Neural cell (in vitro differentiated cells): ENCODE measurements around the gene VAX1. TPM values are rescaled to one million over a fixed set of nuclear protein-coding genes. Genes with fewer than 3 reads are reported as not detected.

Experiments used
- H2AFZ ChIP-seq: fragments of 200-600, 300-800 bp; sonication (generic), shearing (Covaris generic); 2 replicates; pipeline ENCODE4 v1.6.0; 2014; ENCODE audit warnings: low read depth, mild to moderate bottlenecking, antibody characterized with exemption, low read length, moderate library complexity
- H3F3A ChIP-seq: fragments of 200-600 bp; shearing (Covaris generic); 2 replicates; pipeline ENCODE4 v1.6.1; 2016; ENCODE audit warnings: mild to moderate bottlenecking, moderate library complexity, mixed read lengths, antibody characterized with exemption, low read length; ENCODE audit not compliant: insufficient read depth, poor library complexity, severe bottlenecking
- H3K27ac ChIP-seq: fragments of 200-600, 300-800 bp; sonication (generic), shearing (Covaris generic); 2 replicates; pipeline ENCODE4 v1.5.1; 2014; ENCODE audit warnings: mild to moderate bottlenecking, low read length, moderate library complexity
- H3K27me3 ChIP-seq: fragments of 300-800, 200-600 bp; sonication (generic), shearing (Covaris generic); 2 replicates; pipeline ENCODE4 v1.6.0; 2014; ENCODE audit warnings: mild to moderate bottlenecking, low read depth, low read length, moderate library complexity; ENCODE audit not compliant: insufficient read depth
- H3K36me3 ChIP-seq: fragments of 300-800, 200-600 bp; sonication (generic), shearing (Covaris generic); 2 replicates; pipeline ENCODE4 v1.5.1; 2014; ENCODE audit warnings: mild to moderate bottlenecking, antibody characterized with exemption, low read length, moderate library complexity; ENCODE audit not compliant: insufficient read depth
- H3K4me2 ChIP-seq: fragments of 300-800, 200-600 bp; sonication (generic), shearing (Covaris generic); 2 replicates; pipeline ENCODE4 v1.6.0; 2014; ENCODE audit warnings: mild to moderate bottlenecking, low read length
- H3K4me3 ChIP-seq: fragments of 300-800, 200-600 bp; sonication (generic), shearing (Covaris generic); 2 replicates; pipeline ENCODE4 v1.5.1; 2014; ENCODE audit warnings: mild to moderate bottlenecking, low read length, moderate library complexity
- H3K79me2 ChIP-seq: fragments of 200-600 bp; shearing (Covaris generic); replicated peaks from 2 replicates; pipeline ENCODE4 v1.6.0; 2014; ENCODE audit warnings: mild to moderate bottlenecking, low read length, moderate library complexity; ENCODE audit not compliant: insufficient read depth
- H3K9ac ChIP-seq: fragments of 300-800, 200-600 bp; sonication (generic), shearing (Covaris generic); 2 replicates; pipeline ENCODE4 v1.6.1; 2016; ENCODE audit warnings: mild to moderate bottlenecking, low read length, mixed read lengths
- H3K9me2 ChIP-seq: fragments of 200-600 bp; shearing (Covaris generic); 2 replicates; pipeline ENCODE4 v1.6.1; 2016; ENCODE audit warnings: mild to moderate bottlenecking, low read length, mixed read lengths; ENCODE audit not compliant: insufficient read depth
- H3K9me3 ChIP-seq: fragments of 200-600, 300-800 bp; sonication (generic), shearing (Covaris generic); 2 replicates; pipeline ENCODE4 v1.6.1; 2016; ENCODE audit warnings: mild to moderate bottlenecking, mixed run types, low read length, moderate library complexity, mixed read lengths
- H4K20me1 ChIP-seq: fragments of 200-600 bp; shearing (Covaris generic); 2 replicates; pipeline ENCODE4 v1.6.1; 2016; ENCODE audit warnings: mild to moderate bottlenecking, mixed run types; ENCODE audit not compliant: insufficient read depth
- CTCF ChIP-seq: fragments of 450-650 bp; IDR thresholded peaks from 2 replicates; pipeline ENCODE4 v1.5.1; 2014; ENCODE audit warnings: antibody characterized with exemption, mild to moderate bottlenecking, moderate library complexity; ENCODE audit not compliant: poor library complexity, severe bottlenecking
- EP300 ChIP-seq: fragments of 450-650 bp; conservative IDR thresholded peaks from 2 replicates; pipeline ENCODE4 v1.6.1; 2014; ENCODE audit warnings: antibody characterized with exemption, mild to moderate bottlenecking, moderate library complexity; ENCODE audit not compliant: poor library complexity, severe bottlenecking
- EZH2 ChIP-seq: fragments of 200-600, 300-800 bp; shearing (Covaris generic), sonication (generic); IDR thresholded peaks from 2 replicates; pipeline ENCODE4 v1.6.1; 2014; ENCODE audit warnings: antibody characterized with exemption, low read length, borderline replicate concordance, mild to moderate bottlenecking; ENCODE audit not compliant: insufficient read depth, poor library complexity, severe bottlenecking
- MXI1 ChIP-seq: fragments of 450-650 bp; conservative IDR thresholded peaks from 2 replicates; pipeline ENCODE4 v1.6.1; 2014; ENCODE audit warnings: antibody characterized with exemption, mild to moderate bottlenecking; ENCODE audit not compliant: poor library complexity, severe bottlenecking
- POLR2AphosphoS5 ChIP-seq: IDR thresholded peaks from 2 replicates; pipeline ENCODE4 v1.6.1; 2012
- RAD21 ChIP-seq: fragments of 450-650 bp; conservative IDR thresholded peaks from 2 replicates; pipeline ENCODE4 v1.6.1; 2014; ENCODE audit warnings: antibody characterized with exemption, mild to moderate bottlenecking, moderate library complexity
- REST ChIP-seq: IDR thresholded peaks from 2 replicates; pipeline ENCODE4 v1.6.1; 2012; ENCODE audit warnings: borderline replicate concordance
- SMC3 ChIP-seq: fragments of 450-650 bp; conservative IDR thresholded peaks from 2 replicates; pipeline ENCODE4 v1.6.1; 2014; ENCODE audit warnings: antibody characterized with exemption, mild to moderate bottlenecking, moderate library complexity; ENCODE audit not compliant: poor library complexity
- TAF1 ChIP-seq: IDR thresholded peaks from 2 replicates; pipeline ENCODE4 v1.6.1; 2012; ENCODE audit warnings: low read depth
- polyA plus RNA-seq: library from polyadenylated mRNA; depleted of rRNA; stranded (reverse); fragments of >200 nt; gene quantifications from 2 replicates; pipeline ENCODE4 v1.2.3, GENCODE V29; 2014

The VAX1 gene
- polyA plus RNA-seq, 1 donor from 2014 or later = 0.63 TPM

- Histone ChIP-seq H3K9ac (no peak overlapping the region), H2AFZ (no peak overlapping the region), H3K4me2 (no peak overlapping the region), H3K4me3 (peak overlapping the region; percentile 52), H3K79me2 (peaks cover 60% of the 10 kb centered on the region), H3K9me3 (no peaks in the 10 kb centered on the region), H3K27me3 (peaks cover 87% of the 10 kb centered on the region), H3F3A (no peaks in the 10 kb centered on the region), H3K36me3 (no peaks in the 10 kb centered on the region), H3K9me2 (no peaks in the 10 kb centered on the region), H3K27ac (no peak overlapping the region), H4K20me1 (no peaks in the 10 kb centered on the region)
- TF ChIP-seq RAD21 (no peak), CTCF (no peak), MXI1 (no peak), REST (no peak), EP300 (no peak), TAF1 (no peak), POLR2AphosphoS5 (no peak), EZH2 (no peak), SMC3 (no peak)
Measured at GRCh38 chr10:117132751-117133231, 5.3 kb downstream of the VAX1 start.

- Histone ChIP-seq H3K9me2 (no peaks in the 10 kb centered on the region), H2AFZ (no peak overlapping the region), H3K36me3 (no peaks in the 10 kb centered on the region), H3K79me2 (peaks cover 48% of the 10 kb centered on the region), H4K20me1 (no peaks in the 10 kb centered on the region), H3K4me2 (no peak overlapping the region), H3F3A (no peaks in the 10 kb centered on the region), H3K9me3 (no peaks in the 10 kb centered on the region), H3K9ac (no peak overlapping the region), H3K27me3 (peaks cover 76% of the 10 kb centered on the region), H3K4me3 (no peak overlapping the region), H3K27ac (no peak overlapping the region)
- TF ChIP-seq REST (no peak), EP300 (no peak), RAD21 (no peak), TAF1 (no peak), SMC3 (no peak)
Measured at GRCh38 chr10:117131376-117132327, 6.4 kb downstream of the VAX1 start.
